ENCODE data around the gene ZNF775.

The ZNF775 gene

DNA sequence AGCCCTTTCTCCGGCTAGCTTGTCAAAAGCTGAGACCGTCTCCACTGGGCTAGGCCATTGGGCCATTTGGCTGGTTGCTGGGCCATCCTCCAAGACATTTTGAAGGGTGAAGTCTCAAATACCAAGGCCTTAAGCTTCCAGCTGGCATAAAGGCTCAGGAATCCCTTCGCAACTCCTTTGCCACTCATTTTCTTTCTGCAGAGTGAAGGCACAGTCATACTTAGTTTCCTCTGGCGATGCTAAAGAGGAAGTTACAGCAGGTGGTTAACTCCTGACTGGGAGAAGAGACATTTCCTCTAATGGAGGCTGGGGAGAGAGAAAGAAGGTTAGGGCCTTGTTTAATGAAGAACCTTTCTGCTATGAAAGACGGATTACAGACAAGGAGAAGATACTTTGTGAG lies 15.3 kb upstream of the ZNF775 start:
- H3K4me3 ChIP-seq (ENCODE audit: low read depth, low read length) = no peak overlapping the region
- peaks cover 8% of the 10 kb centered on the region for H3K4me1 ChIP-seq (ENCODE audit: control insufficient read depth, insufficient read depth, low read length)
- H3K36me3 ChIP-seq (ENCODE audit: control insufficient read depth, insufficient read depth, low read length) = no peaks in the 10 kb centered on the region
- no peaks in the 10 kb centered on the region for H3K9me3 ChIP-seq (ENCODE audit: control insufficient read depth, insufficient read depth, low read length)
- no peaks in the 10 kb centered on the region for H3K27me3 ChIP-seq (ENCODE audit: control insufficient read depth, insufficient read depth, low read length)
- H3K9ac ChIP-seq (ENCODE audit: low read depth, low read length) = no peak overlapping the region

DNA sequence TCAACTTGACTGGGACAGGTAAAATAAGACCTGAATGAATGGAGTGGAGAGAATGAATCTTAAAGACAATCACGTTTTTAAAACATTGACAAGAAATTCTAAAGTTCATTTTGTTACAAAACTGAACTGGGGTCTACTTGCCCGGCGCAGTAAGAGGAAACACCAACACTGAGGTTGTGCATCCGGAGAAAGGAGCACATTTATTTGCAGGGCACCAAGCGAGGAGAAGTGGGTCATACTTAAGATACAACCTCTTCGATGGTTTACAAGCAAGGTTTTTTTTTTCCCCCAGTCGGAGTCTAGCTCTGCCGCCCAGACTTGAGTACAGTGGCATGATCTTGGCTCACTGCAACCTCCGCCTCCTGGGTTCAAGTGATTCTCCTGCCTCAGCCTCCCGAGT lies 13.9 kb upstream of the ZNF775 start:
- no peak overlapping the region for H3K9ac ChIP-seq (ENCODE audit: low read depth, low read length)
- no peaks in the 10 kb centered on the region for H3K27me3 ChIP-seq (ENCODE audit: control insufficient read depth, insufficient read depth, low read length)
- H3K36me3 ChIP-seq (ENCODE audit: control insufficient read depth, insufficient read depth, low read length) = peaks cover 5% of the 10 kb centered on the region
- peaks cover 15% of the 10 kb centered on the region for H3K4me1 ChIP-seq (ENCODE audit: control insufficient read depth, insufficient read depth, low read length)
- H3K4me3 ChIP-seq (ENCODE audit: low read depth, low read length) = no peak overlapping the region
- no peaks in the 10 kb centered on the region for H3K9me3 ChIP-seq (ENCODE audit: control insufficient read depth, insufficient read depth, low read length)

DNA sequence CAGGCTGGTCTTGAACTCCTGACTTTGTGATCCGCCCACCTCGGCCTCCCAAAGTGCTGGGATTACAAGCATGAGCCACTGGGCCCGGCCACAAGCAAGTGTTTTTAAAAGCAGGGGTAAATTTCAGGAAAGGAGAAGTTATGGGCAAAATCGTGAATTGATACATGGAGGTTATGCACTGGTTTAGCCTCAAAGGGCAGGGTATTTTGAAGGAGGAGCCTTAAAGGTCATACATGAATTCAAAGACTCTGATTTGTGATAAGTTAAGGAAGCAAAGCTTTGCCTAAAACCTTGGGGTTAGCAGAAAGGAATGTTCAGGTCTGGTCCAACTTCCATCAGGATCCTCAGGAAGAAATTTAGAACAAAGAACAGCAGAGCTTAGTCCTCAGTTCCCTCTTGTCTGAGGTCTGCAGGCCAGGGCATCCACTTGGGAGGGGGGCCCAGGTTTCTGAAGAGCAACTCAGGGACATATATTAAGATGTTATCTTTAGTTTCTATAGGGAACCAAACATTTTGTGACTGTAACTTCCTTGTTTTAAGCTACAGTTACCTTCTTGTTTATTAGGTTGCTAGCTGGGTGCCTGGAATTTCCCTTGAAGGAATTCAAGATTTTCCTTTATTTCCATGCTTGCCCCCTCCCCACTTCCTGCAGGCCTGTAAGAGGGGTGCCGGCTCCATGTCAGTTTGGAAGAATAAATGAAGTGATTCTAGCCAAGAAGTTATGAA lies 13.3 kb upstream of the ZNF775 start:
- Histone ChIP-seq H3K4me1 (ENCODE audit: control insufficient read depth, insufficient read depth, low read length) (peaks cover 15% of the 10 kb centered on the region), H3K4me3 (ENCODE audit: low read depth, low read length) (no peak overlapping the region)

DNA sequence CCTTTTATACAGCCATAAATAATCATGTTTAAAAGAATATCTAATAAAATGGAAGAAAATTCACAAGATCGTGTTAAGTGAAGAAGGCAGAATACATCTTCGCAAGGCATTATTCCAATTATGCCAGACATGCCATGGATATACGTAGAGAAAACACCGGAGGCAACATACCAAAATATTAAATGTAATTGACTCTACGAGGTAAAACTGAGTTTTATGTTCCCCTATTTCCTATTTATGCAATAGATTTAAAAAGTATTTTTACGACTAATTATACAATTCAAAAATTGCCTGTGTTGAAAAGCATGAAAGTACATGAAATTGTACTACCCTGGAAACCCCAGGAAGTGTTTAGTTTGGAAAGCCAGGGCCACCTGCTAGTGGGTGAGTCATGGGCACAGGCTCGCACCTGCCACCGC lies 11.4 kb upstream of the ZNF775 start:
- Histone ChIP-seq H3K4me3 (ENCODE audit: low read depth, low read length) (peak overlapping the region; percentile 87), H3K36me3 (ENCODE audit: control insufficient read depth, insufficient read depth, low read length) (peaks cover 25% of the 10 kb centered on the region), H3K4me1 (ENCODE audit: control insufficient read depth, insufficient read depth, low read length) (peaks cover 7% of the 10 kb centered on the region), H3K9me3 (ENCODE audit: control insufficient read depth, insufficient read depth, low read length) (no peaks in the 10 kb centered on the region), H3K27me3 (ENCODE audit: control insufficient read depth, insufficient read depth, low read length) (no peaks in the 10 kb centered on the region), H3K9ac (ENCODE audit: low read depth, low read length) (peak overlapping the region; percentile 79)

More for the DNA sequence above, 13.3 kb upstream of the ZNF775 start:
- H3K9ac ChIP-seq (ENCODE audit: low read depth, low read length) = no peak overlapping the region
- no peaks in the 10 kb centered on the region for H3K27me3 ChIP-seq (ENCODE audit: control insufficient read depth, insufficient read depth, low read length)
- peaks cover 10% of the 10 kb centered on the region for H3K36me3 ChIP-seq (ENCODE audit: control insufficient read depth, insufficient read depth, low read length)
- no peaks in the 10 kb centered on the region for H3K9me3 ChIP-seq (ENCODE audit: control insufficient read depth, insufficient read depth, low read length)

DNA sequence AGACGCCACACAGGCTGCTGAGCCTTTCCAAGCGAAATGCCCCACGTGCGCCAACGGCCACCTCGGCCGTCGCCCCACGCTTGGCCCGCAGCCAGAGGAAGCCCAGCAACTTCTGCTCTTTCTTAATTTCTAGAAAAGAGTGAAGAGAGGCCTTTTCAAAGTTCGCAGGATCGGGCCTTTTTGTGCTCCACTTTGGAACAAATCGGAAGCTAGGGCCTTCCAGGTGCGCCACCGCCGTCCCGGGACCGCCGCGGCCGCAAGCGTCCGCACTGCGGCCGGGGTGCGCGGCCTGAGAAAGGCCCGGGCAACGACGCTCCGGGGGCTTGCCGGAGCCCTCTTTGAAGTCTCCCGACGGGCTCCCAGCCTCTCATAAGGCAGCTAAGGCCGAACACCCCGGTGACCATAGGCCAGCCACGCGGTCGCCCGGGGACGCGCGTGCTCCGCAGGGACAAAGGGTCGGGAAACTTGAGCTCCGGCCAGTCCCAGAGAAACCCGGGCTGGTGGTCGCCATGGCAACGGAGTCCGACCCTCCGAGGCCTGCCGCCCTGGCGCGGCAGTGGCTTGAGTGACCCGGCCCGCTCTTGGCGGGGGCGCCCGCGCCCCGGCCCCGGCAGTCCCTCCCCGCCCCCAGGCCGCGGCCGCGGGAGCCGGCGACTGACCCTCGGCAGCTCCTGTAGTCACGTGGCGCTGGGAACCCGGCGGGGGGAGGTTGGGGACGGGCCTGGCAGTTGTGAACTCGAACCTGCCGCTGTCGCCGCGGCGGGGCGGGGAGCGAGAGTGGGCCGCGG lies 10.8 kb upstream of the ZNF775 start, which contains the start of gene REPIN1:
Gene REPIN1, plus strand, starts transcription at position 727 of the 788 bp plus-strand sequence. CDS start 890 bp downstream, outside the sequence.
- H3K27me3 ChIP-seq (ENCODE audit: control insufficient read depth, insufficient read depth, low read length) = no peaks in the 10 kb centered on the region
- peaks cover 7% of the 10 kb centered on the region for H3K4me1 ChIP-seq (ENCODE audit: control insufficient read depth, insufficient read depth, low read length)
- no peaks in the 10 kb centered on the region for H3K9me3 ChIP-seq (ENCODE audit: control insufficient read depth, insufficient read depth, low read length)
- peak within 1 kb of the TSS; percentile 85 for H3K9ac ChIP-seq (ENCODE audit: low read depth, low read length)
- peak within 1 kb of the TSS; percentile 87 for H3K4me3 ChIP-seq (ENCODE audit: low read depth, low read length)
- peaks cover 31% of the 10 kb centered on the region for H3K36me3 ChIP-seq (ENCODE audit: control insufficient read depth, insufficient read depth, low read length)

DNA sequence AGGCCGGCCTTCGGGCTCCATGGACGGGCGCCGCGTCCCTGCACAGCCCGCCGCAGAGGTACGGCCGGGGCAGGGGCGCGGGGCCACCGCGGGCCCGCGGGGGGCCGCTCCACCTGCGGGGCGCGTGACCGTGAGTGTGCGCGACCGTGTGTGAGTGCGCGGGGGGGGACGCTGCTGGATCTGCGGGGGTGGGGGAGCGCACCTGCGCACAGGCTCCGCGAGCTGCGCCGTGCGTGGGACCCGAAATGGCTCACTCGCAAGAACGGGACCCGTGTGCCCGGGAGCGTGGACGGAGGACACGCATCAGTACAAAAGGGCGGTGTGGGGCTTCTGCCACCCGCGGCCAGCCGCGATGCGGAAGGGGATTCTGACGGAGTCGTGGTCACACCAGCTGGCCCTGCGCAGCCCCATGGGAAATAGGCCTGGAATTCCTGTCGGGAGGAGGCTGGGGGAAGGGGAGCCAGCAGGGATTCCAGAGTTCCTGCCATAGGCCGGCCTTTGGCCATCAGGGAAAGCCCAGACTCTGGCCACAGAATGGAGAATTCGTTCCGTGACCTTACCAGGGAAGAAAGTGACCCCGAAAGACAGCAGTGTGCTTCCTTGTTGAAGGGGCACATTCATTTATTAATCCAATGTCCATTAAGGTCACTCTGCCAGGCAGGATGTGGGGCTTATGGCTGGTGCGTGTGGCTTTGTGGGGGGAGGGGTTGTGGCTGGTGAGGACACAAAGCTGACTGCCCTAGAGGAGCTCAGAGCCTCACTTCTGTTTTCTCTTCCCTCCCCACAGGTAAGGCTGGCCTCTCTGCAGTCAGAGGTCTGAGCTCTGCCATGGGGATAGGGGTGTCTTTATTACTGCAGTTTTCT lies 10.0 kb upstream of the ZNF775 start:
- Histone ChIP-seq H3K4me1 (ENCODE audit: control insufficient read depth, insufficient read depth, low read length) (peaks cover 7% of the 10 kb centered on the region), H3K9ac (ENCODE audit: low read depth, low read length) (peak overlapping the region; percentile 85), H3K4me3 (ENCODE audit: low read depth, low read length) (peak overlapping the region; percentile 87), H3K36me3 (ENCODE audit: control insufficient read depth, insufficient read depth, low read length) (peaks cover 36% of the 10 kb centered on the region), H3K27me3 (ENCODE audit: control insufficient read depth, insufficient read depth, low read length) (no peaks in the 10 kb centered on the region), H3K9me3 (ENCODE audit: control insufficient read depth, insufficient read depth, low read length) (no peaks in the 10 kb centered on the region)

DNA sequence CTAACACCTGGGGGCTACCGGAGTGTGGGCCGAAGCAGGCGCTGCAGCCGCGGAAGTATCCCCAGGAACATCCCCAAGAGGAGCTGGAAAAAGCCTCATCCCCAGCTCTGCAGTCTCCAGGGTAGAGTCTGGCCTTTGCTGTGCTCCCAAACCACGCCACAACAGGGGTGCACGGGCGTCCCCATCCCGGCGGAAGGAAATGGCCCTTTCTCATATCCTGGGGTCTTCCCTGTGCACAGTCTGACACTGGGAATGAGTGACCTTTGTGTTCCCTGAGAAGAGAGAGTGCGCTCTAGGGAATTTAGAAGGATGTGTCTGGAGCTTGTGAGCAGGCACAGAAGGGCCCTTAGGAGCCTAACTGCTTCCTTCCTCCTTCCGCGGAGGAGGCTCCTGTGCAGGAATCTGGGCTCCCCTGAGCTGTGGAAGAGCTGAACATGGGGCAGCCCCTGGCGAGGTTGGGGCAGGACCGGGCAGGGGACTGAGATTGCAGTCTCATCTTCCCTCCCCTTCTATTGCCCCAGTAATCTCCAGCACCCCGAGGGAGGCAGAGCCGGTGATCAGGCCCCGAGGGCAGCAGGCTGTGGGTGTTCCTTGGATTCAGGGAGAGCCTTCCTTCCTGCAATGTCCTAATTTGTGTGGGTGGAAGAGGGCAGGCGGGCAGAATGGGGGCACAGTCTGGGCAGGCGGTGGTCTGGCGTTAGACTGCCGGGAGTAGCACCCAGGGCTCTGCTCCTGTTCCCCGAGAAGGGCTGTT lies 9.2 kb upstream of the ZNF775 start:
- Histone ChIP-seq H3K36me3 (ENCODE audit: control insufficient read depth, insufficient read depth, low read length) (peaks cover 42% of the 10 kb centered on the region), H3K27me3 (ENCODE audit: control insufficient read depth, insufficient read depth, low read length) (no peaks in the 10 kb centered on the region), H3K9me3 (ENCODE audit: control insufficient read depth, insufficient read depth, low read length) (no peaks in the 10 kb centered on the region), H3K4me3 (ENCODE audit: low read depth, low read length) (peak overlapping the region; percentile 87), H3K9ac (ENCODE audit: low read depth, low read length) (peak overlapping the region; percentile 85), H3K4me1 (ENCODE audit: control insufficient read depth, insufficient read depth, low read length) (peaks cover 7% of the 10 kb centered on the region)

DNA sequence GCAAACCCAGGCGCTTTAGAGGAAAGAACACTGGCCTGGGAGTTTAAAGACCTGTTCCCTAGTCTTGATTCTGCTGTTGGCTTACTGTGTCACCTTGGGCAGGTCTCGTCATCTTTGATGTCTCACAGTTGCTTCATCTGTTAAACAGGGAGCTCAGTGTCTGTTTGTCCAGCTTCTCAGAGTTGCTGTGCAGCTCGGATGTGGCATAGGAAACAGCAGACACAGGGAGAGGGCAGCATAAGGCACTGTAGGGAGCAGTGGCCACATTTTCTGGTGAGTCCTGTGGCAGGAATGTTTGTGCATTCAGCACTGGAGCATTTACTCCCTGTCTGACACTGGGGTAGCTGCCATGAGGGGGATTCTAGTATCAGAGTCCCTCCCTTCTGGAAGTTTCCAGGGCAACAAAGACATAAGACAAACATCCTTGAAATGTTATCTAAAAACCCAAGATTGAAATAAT lies 8.5 kb upstream of the ZNF775 start:
- Histone ChIP-seq H3K36me3 (ENCODE audit: control insufficient read depth, insufficient read depth, low read length) (peaks cover 42% of the 10 kb centered on the region), H3K4me1 (ENCODE audit: control insufficient read depth, insufficient read depth, low read length) (peaks cover 7% of the 10 kb centered on the region), H3K27me3 (ENCODE audit: control insufficient read depth, insufficient read depth, low read length) (no peaks in the 10 kb centered on the region), H3K9ac (ENCODE audit: low read depth, low read length) (no peak overlapping the region), H3K9me3 (ENCODE audit: control insufficient read depth, insufficient read depth, low read length) (no peaks in the 10 kb centered on the region), H3K4me3 (ENCODE audit: low read depth, low read length) (no peak overlapping the region)

DNA sequence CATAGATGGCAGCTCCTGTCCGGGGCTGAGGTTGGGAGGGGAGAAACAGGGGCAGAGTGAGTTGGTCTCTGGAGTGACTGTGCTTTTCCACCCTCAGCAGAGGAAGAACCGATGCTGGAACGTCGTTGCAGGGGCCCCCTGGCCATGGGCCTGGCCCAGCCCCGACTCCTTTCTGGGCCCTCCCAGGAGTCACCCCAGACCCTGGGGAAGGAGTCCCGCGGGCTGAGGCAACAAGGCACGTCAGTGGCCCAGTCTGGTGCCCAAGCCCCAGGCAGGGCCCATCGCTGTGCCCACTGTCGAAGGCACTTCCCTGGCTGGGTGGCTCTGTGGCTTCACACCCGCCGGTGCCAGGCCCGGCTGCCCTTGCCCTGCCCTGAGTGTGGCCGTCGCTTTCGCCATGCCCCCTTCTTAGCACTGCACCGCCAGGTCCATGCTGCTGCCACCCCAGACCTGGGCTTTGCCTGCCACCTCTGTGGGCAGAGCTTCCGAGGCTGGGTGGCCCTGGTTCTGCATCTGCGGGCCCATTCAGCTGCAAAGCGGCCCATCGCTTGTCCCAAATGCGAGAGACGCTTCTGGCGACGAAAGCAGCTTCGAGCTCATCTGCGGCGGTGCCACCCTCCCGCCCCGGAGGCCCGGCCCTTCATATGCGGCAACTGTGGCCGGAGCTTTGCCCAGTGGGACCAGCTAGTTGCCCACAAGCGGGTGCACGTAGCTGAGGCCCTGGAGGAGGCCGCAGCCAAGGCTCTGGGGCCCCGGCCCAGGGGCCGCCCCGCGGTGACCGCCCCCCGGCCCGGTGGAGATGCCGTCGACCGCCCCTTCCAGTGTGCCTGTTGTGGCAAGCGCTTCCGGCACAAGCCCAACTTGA lies 7.8 kb upstream of the ZNF775 start:
- H3K4me3 ChIP-seq (ENCODE audit: low read depth, low read length) = no peak overlapping the region
- peaks cover 42% of the 10 kb centered on the region for H3K36me3 ChIP-seq (ENCODE audit: control insufficient read depth, insufficient read depth, low read length)
- no peaks in the 10 kb centered on the region for H3K27me3 ChIP-seq (ENCODE audit: control insufficient read depth, insufficient read depth, low read length)
- no peak overlapping the region for H3K9ac ChIP-seq (ENCODE audit: low read depth, low read length)
- H3K9me3 ChIP-seq (ENCODE audit: control insufficient read depth, insufficient read depth, low read length) = no peaks in the 10 kb centered on the region
- H3K4me1 ChIP-seq (ENCODE audit: control insufficient read depth, insufficient read depth, low read length) = peaks cover 11% of the 10 kb centered on the region

DNA sequence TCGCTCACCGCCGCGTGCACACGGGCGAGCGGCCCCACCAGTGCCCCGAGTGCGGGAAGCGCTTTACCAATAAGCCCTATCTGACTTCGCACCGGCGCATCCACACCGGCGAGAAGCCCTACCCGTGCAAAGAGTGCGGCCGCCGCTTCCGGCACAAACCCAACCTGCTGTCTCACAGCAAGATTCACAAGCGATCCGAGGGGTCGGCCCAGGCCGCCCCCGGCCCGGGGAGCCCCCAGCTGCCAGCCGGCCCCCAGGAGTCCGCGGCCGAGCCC lies 7.2 kb upstream of the ZNF775 start:
- Histone ChIP-seq H3K9me3 (ENCODE audit: control insufficient read depth, insufficient read depth, low read length) (no peaks in the 10 kb centered on the region), H3K9ac (ENCODE audit: low read depth, low read length) (no peak overlapping the region), H3K36me3 (ENCODE audit: control insufficient read depth, insufficient read depth, low read length) (peaks cover 42% of the 10 kb centered on the region), H3K4me1 (ENCODE audit: control insufficient read depth, insufficient read depth, low read length) (peaks cover 16% of the 10 kb centered on the region), H3K27me3 (ENCODE audit: control insufficient read depth, insufficient read depth, low read length) (no peaks in the 10 kb centered on the region), H3K4me3 (ENCODE audit: low read depth, low read length) (no peak overlapping the region)

All from iPS-15b (cell line).